ENCODE data around the gene WDR1.

Gene WDR1

DNA sequence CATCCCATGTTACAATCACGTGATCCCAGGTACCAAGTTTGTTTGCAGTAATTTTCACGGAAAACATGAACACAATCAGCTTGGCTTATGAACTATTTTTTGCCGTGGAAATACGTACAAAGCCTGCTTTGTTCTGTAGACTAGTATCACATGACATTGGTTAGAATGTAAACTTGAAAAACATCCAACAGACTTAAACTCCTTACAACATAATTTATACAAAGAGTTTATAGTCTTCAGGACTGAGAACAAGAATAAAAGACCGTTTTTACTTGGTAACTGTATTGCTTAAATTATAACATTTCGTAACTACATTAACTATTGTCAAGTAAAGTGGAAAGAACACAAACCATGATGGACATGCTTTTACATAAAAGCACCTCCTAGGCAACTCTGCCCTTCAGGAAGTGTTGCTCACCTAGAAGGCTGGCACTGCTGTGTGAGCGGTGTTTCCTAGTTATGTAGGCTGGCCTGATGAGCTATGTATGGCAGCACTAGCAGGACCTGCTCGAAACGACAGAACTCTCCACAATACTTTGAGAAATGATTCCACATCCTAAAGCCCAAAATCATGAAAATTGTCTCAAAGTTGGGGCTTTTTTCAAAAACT lies 41.8 kb upstream of the WDR1 start:
- no peaks in the 10 kb centered on the region for H3K27me3 ChIP-seq (ENCODE audit: insufficient read depth, low read depth)
- peaks cover 2% of the 10 kb centered on the region for H3K4me1 ChIP-seq (ENCODE audit: low read depth, poor library complexity, severe bottlenecking)
- H3K9ac ChIP-seq: no peak overlapping the region
- no peak overlapping the region for H3K27ac ChIP-seq
- no peaks in the 10 kb centered on the region for H3K36me3 ChIP-seq (ENCODE audit: insufficient read depth)
- H2AFZ ChIP-seq (ENCODE audit: low read depth): no peak overlapping the region
- no peak overlapping the region for H3K4me2 ChIP-seq
- no peaks in the 10 kb centered on the region for H4K20me1 ChIP-seq (ENCODE audit: insufficient read depth)
- TF ChIP-seq CTCF (conservative IDR thresholded peaks at IDR 0.05; ENCODE audit: low read depth, low read length): no peak
- H3K79me2 ChIP-seq (ENCODE audit: insufficient read depth, low read depth): no peaks in the 10 kb centered on the region
- no peak overlapping the region for H3K4me3 ChIP-seq (IDR thresholded peaks at IDR 0.05; ENCODE audit: insufficient read depth, low read depth, low read length)

DNA sequence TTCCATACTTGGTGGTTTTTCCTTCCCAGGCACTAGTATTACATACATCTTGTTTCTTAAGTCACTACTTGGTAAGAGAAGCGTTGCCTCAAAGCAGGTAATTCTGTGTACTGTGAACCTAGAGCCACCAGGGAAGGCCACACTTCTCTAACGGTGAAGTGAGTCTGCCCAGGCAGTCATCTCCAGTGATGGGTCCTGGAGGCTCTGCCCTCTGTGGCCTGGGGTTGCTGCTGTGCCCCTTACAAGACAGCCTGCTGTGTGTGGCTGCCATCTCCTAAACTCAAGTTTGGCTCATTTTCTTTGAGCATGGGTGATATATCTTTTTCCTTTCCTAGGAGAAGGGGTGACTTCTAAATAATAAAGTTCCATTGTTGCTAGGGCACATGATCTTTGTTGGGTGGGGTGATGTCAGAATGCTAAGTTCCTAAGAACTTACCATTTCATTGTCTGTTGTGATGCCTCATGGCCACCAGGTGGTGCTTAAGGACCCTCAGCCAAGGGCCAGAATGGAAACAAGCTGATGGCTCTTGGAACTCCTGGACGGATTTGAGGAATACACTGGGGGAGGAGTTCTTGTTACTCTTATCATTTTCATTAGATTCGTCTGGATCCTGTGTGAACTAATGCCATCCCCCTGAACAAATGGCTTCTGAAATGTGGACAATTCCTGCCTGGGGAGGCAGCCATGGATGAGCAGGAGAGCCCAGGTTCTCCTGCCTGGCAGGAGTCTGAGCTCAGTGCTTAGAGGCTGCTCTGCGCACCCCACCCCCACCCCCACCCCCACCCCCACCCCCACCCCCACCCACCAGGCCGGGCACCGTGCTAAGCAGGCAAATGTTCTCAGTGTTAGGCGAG lies 41.1 kb upstream of the WDR1 start:
- H2AFZ ChIP-seq (ENCODE audit: low read depth): no peak overlapping the region
- H3K27me3 ChIP-seq (ENCODE audit: insufficient read depth, low read depth): no peaks in the 10 kb centered on the region
- no peaks in the 10 kb centered on the region for H3K79me2 ChIP-seq (ENCODE audit: insufficient read depth, low read depth)
- TF ChIP-seq CTCF (conservative IDR thresholded peaks at IDR 0.05; ENCODE audit: low read depth, low read length): peak; percentile 66
- no peaks in the 10 kb centered on the region for H4K20me1 ChIP-seq (ENCODE audit: insufficient read depth)
- H3K4me2 ChIP-seq: no peak overlapping the region
- no peak overlapping the region for H3K4me3 ChIP-seq (IDR thresholded peaks at IDR 0.05; ENCODE audit: insufficient read depth, low read depth, low read length)
- no peak overlapping the region for H3K27ac ChIP-seq
- H3K9ac ChIP-seq: no peak overlapping the region
- peaks cover 10% of the 10 kb centered on the region for H3K4me1 ChIP-seq (ENCODE audit: low read depth, poor library complexity, severe bottlenecking)
- no peaks in the 10 kb centered on the region for H3K36me3 ChIP-seq (ENCODE audit: insufficient read depth)

- H3K27ac ChIP-seq: no peak overlapping the region
- no peak overlapping the region for H3K9ac ChIP-seq
- H3K27me3 ChIP-seq (ENCODE audit: insufficient read depth, low read depth): no peaks in the 10 kb centered on the region
- H3K4me3 ChIP-seq (IDR thresholded peaks at IDR 0.05; ENCODE audit: insufficient read depth, low read depth, low read length): no peak overlapping the region
- no peak for TF ChIP-seq CTCF (conservative IDR thresholded peaks at IDR 0.05; ENCODE audit: low read depth, low read length)
- H3K79me2 ChIP-seq (ENCODE audit: insufficient read depth, low read depth): no peaks in the 10 kb centered on the region
- H3K4me2 ChIP-seq: no peak overlapping the region
- no peaks in the 10 kb centered on the region for H4K20me1 ChIP-seq (ENCODE audit: insufficient read depth)
- no peaks in the 10 kb centered on the region for H3K36me3 ChIP-seq (ENCODE audit: insufficient read depth)
- H3K4me1 ChIP-seq (ENCODE audit: low read depth, poor library complexity, severe bottlenecking): peaks cover 14% of the 10 kb centered on the region
- no peak overlapping the region for H2AFZ ChIP-seq (ENCODE audit: low read depth)
These were observed 37.6 kb upstream of the WDR1 start for GRCh38 chr4:10154241-10154640.

DNA sequence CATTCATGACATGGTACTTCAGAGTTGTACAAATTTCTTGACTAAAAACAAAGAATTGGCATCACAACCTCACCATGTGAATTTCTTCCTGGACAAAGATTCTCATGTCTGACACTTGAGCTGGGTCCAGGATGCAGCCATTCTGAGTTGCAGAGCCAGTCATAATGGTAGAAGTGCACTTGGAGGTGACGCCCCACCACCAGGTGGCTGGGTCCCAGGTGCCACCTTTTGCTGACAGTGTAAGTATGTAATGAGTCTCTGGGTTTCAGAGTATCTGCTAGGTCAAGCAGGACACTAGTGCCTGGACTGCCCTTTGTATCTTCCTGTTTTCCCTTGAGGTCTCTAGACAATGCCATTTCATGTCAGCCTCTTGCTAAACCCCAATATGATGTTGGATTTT lies 36.6 kb upstream of the WDR1 start:
- H4K20me1 ChIP-seq (ENCODE audit: insufficient read depth): no peaks in the 10 kb centered on the region
- peaks cover 14% of the 10 kb centered on the region for H3K4me1 ChIP-seq (ENCODE audit: low read depth, poor library complexity, severe bottlenecking)
- no peak overlapping the region for H3K4me3 ChIP-seq (IDR thresholded peaks at IDR 0.05; ENCODE audit: insufficient read depth, low read depth, low read length)
- H3K9ac ChIP-seq: no peak overlapping the region
- H3K36me3 ChIP-seq (ENCODE audit: insufficient read depth): no peaks in the 10 kb centered on the region
- no peaks in the 10 kb centered on the region for H3K27me3 ChIP-seq (ENCODE audit: insufficient read depth, low read depth)
- no peaks in the 10 kb centered on the region for H3K79me2 ChIP-seq (ENCODE audit: insufficient read depth, low read depth)
- H3K4me2 ChIP-seq: no peak overlapping the region; the same call in 1 of the 2 replicates
- no peak for TF ChIP-seq CTCF (conservative IDR thresholded peaks at IDR 0.05; ENCODE audit: low read depth, low read length)
- H3K27ac ChIP-seq: no peak overlapping the region; the same call in 1 of the 2 replicates
- H2AFZ ChIP-seq (ENCODE audit: low read depth): no peak overlapping the region
